Common myeloid progenitor, CD34-positive (primary cell): Measurements from ENCODE around the gene MEN1.
"Not testable (repeated sequence)": the region's sequence is repeated elsewhere in the genome, so short reads cannot be mapped to it uniquely, and the experiment has no call there.

Source experiments
- CTCF ChIA-PET: fragments of 350-600 bp; sonication (Branson Sonifier 250); formaldehyde crosslinking; loops from one replicate; lab custom pipeline; 2021; ENCODE audit warnings: antibody characterized with exemption; lab: Charles Lee
- POLR2A ChIA-PET: fragments of 350-600 bp; sonication (Branson Sonifier 250); formaldehyde crosslinking; loops from one replicate; lab custom pipeline; 2021; ENCODE audit warnings: antibody characterized with exemption; lab: Charles Lee
- DNase-seq, 3 donors: peaks; one replicate each; pipeline versions ENCODE4 v3.0.0 to v3.0.0-alpha.2; 2013
- H3K27ac ChIP-seq, 2 experiments: 1 replicate in 1 of 2; 2 replicates in 1 of 2; pipeline ENCODE4 v1.7.0; 2013; ENCODE audit warnings: inconsistent platforms in 2 of 2, low read length in 2 of 2, mild to moderate bottlenecking in 2 of 2, low read depth in 1 of 2, moderate library complexity in 1 of 2; ENCODE audit not compliant: severe bottlenecking in 2 of 2, insufficient read depth in 1 of 2, poor library complexity in 1 of 2
- H3K27me3 ChIP-seq, 5 experiments: replicated peaks in 2 of 5; 1 replicate in 3 of 5; 2 replicates in 2 of 5; pipeline versions ENCODE4 v1.6.1 to v1.7.0; 2013; ENCODE audit warnings: low read length in 4 of 5, mild to moderate bottlenecking in 2 of 5, moderate library complexity in 2 of 5, inconsistent platforms in 1 of 5; ENCODE audit not compliant: insufficient read depth in 5 of 5, control insufficient read depth in 4 of 5
- H3K36me3 ChIP-seq, 4 experiments: 1 replicate in 2 of 4; 2 replicates in 2 of 4; pipeline versions ENCODE4 v1.6.1 to v1.7.0; 2013; ENCODE audit warnings: low read length in 3 of 4, control low read depth in 1 of 4, mild to moderate bottlenecking in 1 of 4; ENCODE audit not compliant: control insufficient read depth in 4 of 4, insufficient read depth in 4 of 4
- H3K4me1 ChIP-seq, 4 experiments: 1 replicate in 3 of 4; 2 replicates in 1 of 4; pipeline versions ENCODE4 v1.6.1 to v1.7.1; 2013; ENCODE audit warnings: low read length in 3 of 4, mild to moderate bottlenecking in 3 of 4, control low read depth in 1 of 4, inconsistent platforms in 1 of 4, moderate library complexity in 1 of 4; ENCODE audit not compliant: control insufficient read depth in 4 of 4, insufficient read depth in 4 of 4; ENCODE audit errors: control extremely low read depth in 1 of 4
- H3K4me3 ChIP-seq, 7 experiments: 1 replicate in 4 of 7; 2 replicates in 3 of 7; pipeline versions ENCODE4 v1.5.1 to v1.7.0; 2013; ENCODE audit warnings: mild to moderate bottlenecking in 7 of 7, low read length in 6 of 7, moderate library complexity in 6 of 7, inconsistent platforms in 2 of 7, low read depth in 2 of 7, control low read depth in 1 of 7; ENCODE audit not compliant: insufficient read depth in 4 of 7, control insufficient read depth in 1 of 7; ENCODE audit errors: extremely low read depth in 1 of 7
- H3K9me3 ChIP-seq, 5 experiments: 1 replicate in 4 of 5; 2 replicates in 1 of 5; pipeline versions ENCODE4 v1.6.1 to v1.7.1; 2013; ENCODE audit warnings: low read length in 4 of 5, mild to moderate bottlenecking in 2 of 5, inconsistent platforms in 1 of 5, low read depth in 1 of 5, moderate library complexity in 1 of 5; ENCODE audit not compliant: control insufficient read depth in 4 of 5, insufficient read depth in 2 of 5; ENCODE audit errors: control extremely low read depth in 1 of 5
- WGBS: methylation state at CpG from one replicate; pipeline ENCODE4 v1.1.5; 2013; ENCODE audit not compliant: insufficient coverage; 5-methylcytosine and 5-hydroxymethylcytosine counted together

Gene MEN1

GRCh38 chr11:64846998-64847666 lies 36.8 kb upstream of the MEN1 start:
- no peaks in the 10 kb centered on the region for H3K9me3 ChIP-seq
- H3K4me1 ChIP-seq = peaks cover 3 to 50% (median 38%) of the 10 kb centered on the region in 4 experiments
- H3K36me3 ChIP-seq = no peaks in the 10 kb centered on the region
- CTCF ChIA-PET = interaction anchor here (0.7 to 33.3 kb wide), 18 partner anchors 8 to 238 kb away, joined by 3 to 1071 read pairs (median 4); partner anchors contain the start of genes BATF2 and EHD1
- WGBS = 53% methylated on average over 9 of the region's 13 CpGs
- H3K4me3 ChIP-seq = no peak overlapping the region
- H3K27ac ChIP-seq = no peak overlapping the region
- peak; percentile 88 to 94 (median 93) for DNase-seq
- no peaks in the 10 kb centered on the region for H3K27me3 ChIP-seq
- POLR2A ChIA-PET = interaction anchor here (0.9 to 1.9 kb wide), 2 partner anchors 31 to 275 kb away, joined by 5 to 16 read pairs; partner anchors contain the start of genes EHD1, FAU and MRPL49

- 100% methylated on average over 7 of the region's 8 CpGs for WGBS
- POLR2A ChIA-PET, H3K36me3 ChIP-seq, DNase-seq, H3K27ac ChIP-seq, H3K27me3 ChIP-seq, H3K9me3 ChIP-seq, H3K4me3 ChIP-seq: not testable (repeated sequence)
- peaks cover 0 to 36% (median 25%) of the 10 kb centered on the region in 4 experiments for H3K4me1 ChIP-seq
- CTCF ChIA-PET = interaction anchor here (1.2 to 33.3 kb wide), 11 partner anchors 9 to 273 kb away, joined by 3 to 1071 read pairs (median 4); partner anchors contain the start of gene EHD1
Measured at GRCh38 chr11:64845776-64846129, 35.4 kb upstream of the MEN1 start.

- no peaks in the 10 kb centered on the region for H3K27me3 ChIP-seq
- WGBS = 24% methylated on average over 8 of the region's 9 CpGs
- POLR2A ChIA-PET = no interaction called here
- no peak for DNase-seq
- peaks cover 0 to 35% (median 25%) of the 10 kb centered on the region in 4 experiments for H3K4me1 ChIP-seq
- no peaks in the 10 kb centered on the region for H3K9me3 ChIP-seq
- CTCF ChIA-PET = interaction anchor here (0.6 to 33.3 kb wide), 9 partner anchors 8 to 1272 kb away, joined by 3 to 1071 read pairs (median 4); partner anchors contain the start of gene EHD1
- H3K4me3 ChIP-seq = peak overlapping the region; percentile 51 to 85 (median 62)
- H3K27ac ChIP-seq = no peak overlapping the region
- no peaks in the 10 kb centered on the region for H3K36me3 ChIP-seq
Measured at GRCh38 chr11:64845129-64845775, 34.9 kb upstream of the MEN1 start.

DNA sequence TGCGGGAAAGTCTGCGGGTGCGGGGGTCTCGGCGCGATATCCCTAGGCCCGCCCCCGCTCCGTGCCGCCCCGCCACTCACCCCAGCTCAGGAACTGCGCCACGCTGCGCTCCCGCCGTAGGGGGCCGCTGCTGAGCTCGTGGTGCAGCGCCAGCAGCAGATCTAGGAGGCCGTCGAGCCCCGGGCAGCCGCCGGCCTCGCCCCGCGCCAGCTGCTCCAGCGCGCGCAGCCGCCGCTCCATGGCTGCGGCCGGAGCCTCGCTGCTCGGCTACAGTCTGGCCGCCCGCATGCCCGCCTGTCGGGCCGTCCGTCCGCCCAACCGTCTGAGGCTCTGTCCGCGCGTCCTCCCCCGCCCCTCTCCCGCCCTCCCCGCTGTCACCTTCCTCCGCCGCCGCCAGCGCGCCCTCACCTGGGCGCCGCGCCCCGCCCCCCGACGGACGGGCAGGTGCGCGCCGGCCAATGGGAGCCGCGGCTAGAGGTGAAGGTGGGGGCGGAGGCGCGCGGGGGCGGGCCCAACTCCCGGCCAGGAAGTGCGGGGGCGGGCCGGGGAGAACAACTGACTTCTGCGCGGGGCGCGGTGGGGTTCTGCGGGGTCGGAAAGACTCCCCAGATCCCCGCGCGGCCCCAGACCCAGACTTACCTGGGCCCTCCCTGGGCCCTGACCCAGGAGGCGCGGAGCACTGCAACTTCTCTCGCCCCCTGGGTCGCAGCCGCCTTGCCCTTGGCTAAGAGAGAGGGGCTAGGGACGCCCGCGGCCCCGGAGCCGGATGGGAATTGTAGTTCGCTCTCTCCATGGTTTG lies 34.2 kb upstream of the MEN1 start, which contains the start of gene CDC42BPG:
TSS of gene CDC42BPG (minus strand) at position 324 of the 799 bp plus-strand sequence. CDS start at position 240, 84 bp downstream.
- Histone ChIP-seq H3K27me3 (no peaks in the 10 kb centered on the region), H3K27ac (no peak within 1 kb of the TSS), H3K9me3 (no peaks in the 10 kb centered on the region), H3K4me1 (peaks cover 0 to 28% (median 23%) of the 10 kb centered on the region in 4 experiments), H3K4me3 (peak within 1 kb of the TSS; percentile 51 to 85 (median 62)), H3K36me3 (no peaks in the 10 kb centered on the region)
- WGBS = under 1% methylated on average over 60 of the region's 96 CpGs
- ChIA-PET POLR2A (no interaction called here), CTCF (interaction anchor here (0.6 to 33.3 kb wide), 10 partner anchors 20 to 1272 kb away, joined by 3 to 1071 read pairs (median 6); partner anchors contain the start of genes BATF2 and EHD1)
- DNase-seq = peak; percentile 67 to 79 (median 79)

DNA sequence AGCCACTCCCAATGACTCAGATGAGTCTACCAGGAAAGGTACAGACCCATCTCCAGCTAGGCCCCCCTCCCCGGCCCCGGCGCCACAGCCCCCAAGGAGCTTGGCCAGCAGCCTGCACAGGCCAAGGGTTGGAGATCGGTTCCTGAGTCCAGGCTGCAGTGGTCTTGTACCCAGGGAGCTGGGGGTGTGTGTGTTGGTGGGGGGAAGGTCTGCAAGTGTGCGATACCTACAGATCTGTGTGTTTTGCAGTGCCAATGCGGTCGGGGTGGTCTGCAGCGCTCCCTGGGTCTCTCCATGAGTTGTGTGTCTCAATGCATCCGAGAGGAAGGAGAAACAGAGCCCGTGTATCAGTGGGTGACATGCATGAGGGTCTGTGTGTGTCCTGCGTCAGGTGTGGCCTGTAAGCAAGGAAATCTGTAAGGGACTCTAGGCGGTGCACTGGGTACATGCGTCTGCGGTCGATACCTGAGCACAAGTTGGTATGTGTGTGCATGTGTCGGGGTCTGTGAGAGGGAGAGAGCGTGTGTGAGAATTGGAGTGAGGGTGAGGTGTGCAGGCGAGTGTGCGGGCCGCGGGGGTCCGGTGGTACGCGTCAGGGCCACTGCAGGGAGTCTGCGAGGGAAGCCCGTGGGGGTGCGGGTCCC lies 33.5 kb upstream of the MEN1 start:
- WGBS = 47% methylated on average over 20 of the region's 27 CpGs
- peaks cover 0 to 6% (median 2%) of the 10 kb centered on the region in 4 experiments for H3K36me3 ChIP-seq
- H3K9me3 ChIP-seq = no peaks in the 10 kb centered on the region
- POLR2A ChIA-PET = no interaction called here
- no peak overlapping the region for H3K27ac ChIP-seq
- H3K4me1 ChIP-seq = peaks cover 0 to 21% (median 18%) of the 10 kb centered on the region in 4 experiments
- H3K4me3 ChIP-seq = peak overlapping the region; percentile 2 to 85 (median 58)
- CTCF ChIA-PET = interaction anchor here (0.7 to 33.3 kb wide), 9 partner anchors 21 to 229 kb away, joined by 3 to 1071 read pairs (median 5); partner anchors contain the start of genes BATF2 and EHD1
- no peaks in the 10 kb centered on the region for H3K27me3 ChIP-seq
- DNase-seq = no peak
